Subcutaneous abdominal adipose tissue (tissue), 5 donors: Measurements from ENCODE around the gene TSPAN17.
A peak's percentile ranks its signal among the peaks of the same experiment; 100 is the strongest.

Experiments
- H3K27ac ChIP-seq: one replicate; pipeline ENCODE4 v1.7.0; 2013; ENCODE audit warnings: low read depth, mild to moderate bottlenecking, inconsistent platforms, low read length, moderate library complexity
- H3K27me3 ChIP-seq, 5 donors: one replicate each; pipeline ENCODE4 v1.7.0; 2013; ENCODE audit warnings: low read length in 5 of 5, inconsistent platforms in 1 of 5; ENCODE audit not compliant: control insufficient read depth in 5 of 5, insufficient read depth in 4 of 5
- H3K36me3 ChIP-seq, 5 donors: one replicate each; pipeline ENCODE4 v1.7.0; 2013; ENCODE audit warnings: low read length in 5 of 5; ENCODE audit not compliant: control insufficient read depth in 5 of 5, insufficient read depth in 5 of 5
- H3K4me1 ChIP-seq, 5 donors: one replicate each; pipeline ENCODE4 v1.7.0; 2013; ENCODE audit warnings: low read length in 5 of 5, mild to moderate bottlenecking in 3 of 5, moderate library complexity in 1 of 5; ENCODE audit not compliant: control insufficient read depth in 5 of 5, insufficient read depth in 5 of 5
- H3K4me3 ChIP-seq, 5 donors: one replicate each; pipeline ENCODE4 v1.7.0; 2013; ENCODE audit warnings: low read length in 5 of 5, low read depth in 1 of 5
- H3K9ac ChIP-seq, 5 donors: one replicate each; pipeline ENCODE4 v1.7.0; 2013; ENCODE audit warnings: low read length in 5 of 5, mild to moderate bottlenecking in 4 of 5, moderate library complexity in 3 of 5
- H3K9me3 ChIP-seq, 5 donors: one replicate each; pipeline ENCODE4 v1.7.0; 2013; ENCODE audit warnings: low read length in 5 of 5; ENCODE audit not compliant: control insufficient read depth in 5 of 5
- donor health status: healthy.
- donor health status: healthy.
- donor health status: healthy.
- donor health status: healthy.
- donor health status: healthy.

TSPAN17 gene

GRCh38 chr5:176638437-176638836, 8.8 kb upstream of the TSPAN17 start:
- H3K4me3 ChIP-seq = no peak overlapping the region
- no peak overlapping the region for H3K9ac ChIP-seq
- peaks cover 0 to 15% (median 0%) of the 10 kb centered on the region in 5 donors for H3K4me1 ChIP-seq
- H3K27me3 ChIP-seq = peaks cover 12 to 28% (median 15%) of the 10 kb centered on the region in 5 donors
- H3K27ac ChIP-seq = no peak overlapping the region
- H3K36me3 ChIP-seq = no peaks in the 10 kb centered on the region
- peaks cover 0 to 5% (median 3%) of the 10 kb centered on the region in 5 donors for H3K9me3 ChIP-seq

- peaks cover 0 to 5% (median 3%) of the 10 kb centered on the region in 5 donors for H3K9me3 ChIP-seq
- H3K27me3 ChIP-seq = peaks cover 6 to 21% (median 8%) of the 10 kb centered on the region in 5 donors
- H3K36me3 ChIP-seq = no peaks in the 10 kb centered on the region
- no peak overlapping the region for H3K4me3 ChIP-seq
- H3K9ac ChIP-seq = no peak overlapping the region
- no peak overlapping the region for H3K27ac ChIP-seq
- peaks cover 0 to 15% (median 0%) of the 10 kb centered on the region in 5 donors for H3K4me1 ChIP-seq
These were observed 8.1 kb upstream of the TSPAN17 start for GRCh38 chr5:176639208-176639607.

GRCh38 chr5:176639981-176640380, 7.3 kb upstream of the TSPAN17 start:
- Histone ChIP-seq H3K27me3 (peaks cover 5 to 16% (median 6%) of the 10 kb centered on the region in 5 donors), H3K9me3 (peaks cover 0 to 5% (median 3%) of the 10 kb centered on the region in 5 donors), H3K4me1 (peaks cover 0 to 15% (median 0%) of the 10 kb centered on the region in 5 donors), H3K36me3 (no peaks in the 10 kb centered on the region), H3K9ac (no peak overlapping the region), H3K4me3 (no peak overlapping the region), H3K27ac (no peak overlapping the region)

GRCh38 chr5:176640616-176641015, 6.7 kb upstream of the TSPAN17 start:
- Histone ChIP-seq H3K9me3 (peaks cover 0 to under 1% (median 0%) of the 10 kb centered on the region in 5 donors), H3K4me1 (peaks cover 0 to 15% (median 0%) of the 10 kb centered on the region in 5 donors)

GRCh38 chr5:176642675-176643490, 4.4 kb upstream of the TSPAN17 start:
- Histone ChIP-seq H3K27ac (no peak overlapping the region), H3K27me3 (no peaks in the 10 kb centered on the region), H3K4me1 (peaks cover 0 to 25% (median 11%) of the 10 kb centered on the region in 5 donors), H3K9me3 (no peaks in the 10 kb centered on the region), H3K4me3 (no peak overlapping the region), H3K36me3 (no peaks in the 10 kb centered on the region), H3K9ac (no peak overlapping the region)

More at GRCh38 chr5:176640616-176641015, 6.7 kb upstream of the TSPAN17 start:
- no peaks in the 10 kb centered on the region for H3K36me3 ChIP-seq
- H3K4me3 ChIP-seq = no peak overlapping the region
- H3K27ac ChIP-seq = no peak overlapping the region
- H3K9ac ChIP-seq = no peak overlapping the region
- H3K27me3 ChIP-seq = peaks cover 0 to 10% (median 0%) of the 10 kb centered on the region in 5 donors

GRCh38 chr5:176643491-176644219, 3.6 kb upstream of the TSPAN17 start:
- no peaks in the 10 kb centered on the region for H3K9me3 ChIP-seq
- H3K4me3 ChIP-seq = no peak overlapping the region
- no peak overlapping the region for H3K27ac ChIP-seq
- peaks cover 4 to 33% (median 19%) of the 10 kb centered on the region in 5 donors for H3K4me1 ChIP-seq
- H3K27me3 ChIP-seq = no peaks in the 10 kb centered on the region
- no peaks in the 10 kb centered on the region for H3K36me3 ChIP-seq
- no peak overlapping the region for H3K9ac ChIP-seq

- Histone ChIP-seq H3K4me1 (peaks cover 4 to 39% (median 23%) of the 10 kb centered on the region in 5 donors), H3K27ac (no peak overlapping the region), H3K27me3 (no peaks in the 10 kb centered on the region), H3K9ac (no peak overlapping the region), H3K9me3 (no peaks in the 10 kb centered on the region), H3K4me3 (no peak overlapping the region), H3K36me3 (no peaks in the 10 kb centered on the region)
These were observed 3.0 kb upstream of the TSPAN17 start for GRCh38 chr5:176644294-176644693.

DNA sequence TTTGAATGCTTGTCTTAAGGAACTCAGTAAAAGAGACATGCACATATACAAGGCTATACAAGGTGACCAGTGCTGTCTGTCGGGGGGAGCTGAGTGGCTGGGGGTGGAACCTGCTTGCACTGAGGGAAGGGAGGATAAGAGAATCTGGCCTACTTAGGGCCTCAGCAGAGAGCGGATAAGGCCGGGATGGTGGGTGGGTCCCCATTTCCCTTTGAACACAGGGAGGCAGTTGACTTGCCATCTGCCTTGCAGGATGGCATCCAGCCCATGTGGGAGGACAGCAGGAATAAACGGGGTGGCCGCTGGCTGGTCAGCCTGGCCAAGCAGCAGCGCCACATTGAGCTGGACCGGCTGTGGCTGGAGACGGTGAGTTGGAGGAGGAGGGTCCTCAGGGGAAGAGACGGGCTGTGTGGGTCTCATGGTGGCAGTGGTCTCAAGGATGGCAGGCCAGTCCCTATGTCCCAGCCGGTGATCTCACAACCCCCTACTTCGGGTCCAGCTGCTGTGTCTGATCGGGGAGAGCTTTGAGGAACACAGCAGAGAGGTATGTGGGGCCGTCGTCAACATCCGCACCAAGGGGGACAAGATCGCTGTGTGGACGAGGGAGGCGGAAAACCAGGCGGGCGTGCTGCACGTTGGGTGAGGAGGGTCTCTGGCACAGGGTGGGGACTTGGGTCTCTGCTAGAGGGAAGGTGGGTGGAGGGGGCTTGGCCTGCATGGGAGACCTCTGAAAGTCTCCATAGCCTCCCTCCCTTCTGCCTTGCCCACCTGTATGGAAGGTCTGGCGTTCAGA, 2.2 kb upstream of the TSPAN17 start:
- Histone ChIP-seq H3K4me1 (peaks cover 4 to 35% (median 23%) of the 10 kb centered on the region in 5 donors), H3K4me3 (no peak overlapping the region), H3K36me3 (no peaks in the 10 kb centered on the region), H3K9me3 (no peaks in the 10 kb centered on the region), H3K27ac (no peak overlapping the region), H3K27me3 (no peaks in the 10 kb centered on the region), H3K9ac (no peak overlapping the region)

DNA sequence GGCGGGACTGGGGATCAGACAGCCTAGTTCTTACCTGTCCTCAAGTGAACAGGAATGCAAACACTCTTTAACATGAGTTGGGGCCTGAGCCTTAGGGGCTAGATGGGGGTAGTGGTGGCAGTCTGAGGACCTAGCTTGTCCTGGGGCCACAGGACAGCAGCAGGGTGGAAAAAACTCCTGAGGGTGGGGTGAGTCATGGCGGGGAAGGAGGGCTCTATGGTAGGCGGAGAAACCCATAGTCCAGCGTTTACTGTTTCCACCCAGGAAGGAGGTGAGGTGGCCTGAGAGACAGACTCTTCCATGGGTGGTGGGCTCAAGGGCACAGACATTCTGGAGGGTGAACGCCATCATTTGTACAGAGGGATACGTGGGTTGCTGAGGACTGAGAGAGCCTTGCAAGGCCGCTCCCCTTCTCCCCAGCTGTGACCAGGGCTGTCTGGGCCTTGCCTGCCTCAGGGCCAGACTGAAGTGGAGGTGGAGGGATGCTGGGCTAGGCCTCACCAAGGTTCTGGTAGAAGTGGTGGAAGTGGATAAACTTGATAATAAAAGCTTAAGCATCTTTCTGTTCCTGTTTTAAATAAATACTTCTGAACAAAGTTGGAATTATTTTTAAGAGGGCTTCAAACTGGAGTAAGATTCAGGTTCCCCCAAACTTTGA, 1.1 kb upstream of the TSPAN17 start:
- Histone ChIP-seq H3K9ac (peak overlapping the region in 3 of 5 donors; percentile 55 to 78 (median 65)), H3K9me3 (no peaks in the 10 kb centered on the region), H3K36me3 (no peaks in the 10 kb centered on the region), H3K4me1 (peaks cover 4 to 30% (median 21%) of the 10 kb centered on the region in 5 donors), H3K27me3 (no peaks in the 10 kb centered on the region), H3K4me3 (peak overlapping the region in 3 of 5 donors; percentile 74 to 78 (median 76)), H3K27ac (no peak overlapping the region)
